Activated T-cell treated with anti-CD3 and anti-CD28 coated beads, Interleukin-2, amount 50 U/mL, for 4 hours (primary cell): ENCODE data around the gene LELP1. TPM values are rescaled to one million over a fixed set of nuclear protein-coding genes. Genes with fewer than 3 reads are reported as not detected.
A peak's percentile ranks its signal among the peaks of the same experiment; 100 is the strongest.
"Not testable (repeated sequence)": the region's sequence is repeated elsewhere in the genome, so short reads cannot be mapped to it uniquely, and the experiment has no call there.

Source experiments
- ATAC-seq, 2 donors: fragments of 200-7000 bp; cut with Tn5 transposase; one replicate each; pipeline ENCODE4 v1.10.0; 2021
- DNase-seq: peaks from one replicate; pipeline ENCODE4 v3.0.0-alpha.2; 2020
- H3K27me3 Mint-ChIP-seq: one replicate; pipeline ENCODE4 v1.8.0; 2021; ENCODE audit warnings: low read depth, mixed read lengths
- H3K36me3 Mint-ChIP-seq: one replicate; pipeline ENCODE4 v1.8.0; 2022; ENCODE audit warnings: mixed read lengths; ENCODE audit not compliant: insufficient read depth
- H3K4me1 Mint-ChIP-seq: one replicate; pipeline ENCODE4 v1.8.0; 2021; ENCODE audit warnings: low read depth, mixed read lengths
- H3K4me3 Mint-ChIP-seq: one replicate; pipeline ENCODE4 v1.8.0; 2021; ENCODE audit warnings: mild to moderate bottlenecking, moderate library complexity, mixed read lengths
- H3K9me3 Mint-ChIP-seq: one replicate; pipeline ENCODE4 v1.8.0; 2021; ENCODE audit warnings: mixed read lengths
- total RNA-seq, 3 donors: library from RNA; stranded (reverse); gene quantifications; one replicate each; pipeline ENCODE4 v1.2.1, GENCODE V29; 2021

The LELP1 gene
- total RNA-seq, 3 donors from 2014 or later, result not detected

GRCh38 chr1:153213519-153213918 lies 10.3 kb downstream of the LELP1 start:
- DNase-seq, result no peak
- ATAC-seq, result no peak

GRCh38 chr1:153217212-153217611 lies 14.0 kb downstream of the LELP1 start, which contains the start of gene PRR9:
Gene PRR9 (plus strand): TSS chr1:153217584. CDS start chr1:153218145, 561 bp downstream.
- Mint-ChIP-seq H3K27me3 (peaks cover 19% of the 10 kb centered on the region), H3K9me3 (no peaks in the 10 kb centered on the region), H3K4me1 (no peaks in the 10 kb centered on the region), H3K36me3 (no peaks in the 10 kb centered on the region), H3K4me3 (no peak within 1 kb of the TSS)
- ATAC-seq, result no peak
- DNase-seq, result no peak

More at GRCh38 chr1:153213519-153213918, 10.3 kb downstream of the LELP1 start:
- Mint-ChIP-seq H3K9me3 (no peaks in the 10 kb centered on the region), H3K4me3 (no peak overlapping the region), H3K27me3 (peaks cover 27% of the 10 kb centered on the region), H3K4me1 (no peaks in the 10 kb centered on the region), H3K36me3 (no peaks in the 10 kb centered on the region)

GRCh38 chr1:153217744-153218416 lies 14.7 kb downstream of the LELP1 start:
- Mint-ChIP-seq H3K9me3 (no peaks in the 10 kb centered on the region), H3K4me3 (no peak overlapping the region), H3K4me1 (no peaks in the 10 kb centered on the region), H3K27me3 (peaks cover 19% of the 10 kb centered on the region), H3K36me3 (no peaks in the 10 kb centered on the region)
- no peak for DNase-seq
- ATAC-seq, result no peak

- ATAC-seq (no peak), DNase-seq (no peak)
- no peaks in the 10 kb centered on the region for H3K9me3 Mint-ChIP-seq
- H3K4me3 Mint-ChIP-seq, result no peak overlapping the region
- H3K4me1 Mint-ChIP-seq, result no peaks in the 10 kb centered on the region
- no peaks in the 10 kb centered on the region for H3K36me3 Mint-ChIP-seq
- H3K27me3 Mint-ChIP-seq, result peaks cover 20% of the 10 kb centered on the region
These were observed 17.5 kb downstream of the LELP1 start for GRCh38 chr1:153220606-153221303.

- H3K4me3 Mint-ChIP-seq, H3K36me3 Mint-ChIP-seq, H3K4me1 Mint-ChIP-seq, H3K9me3 Mint-ChIP-seq: not testable (repeated sequence)
- H3K27me3 Mint-ChIP-seq, result peaks cover 17% of the 10 kb centered on the region
- DNase-seq (peak; percentile 31), ATAC-seq (peak in 1 of 2 donors; percentile 65)
These were observed 20.0 kb downstream of the LELP1 start for GRCh38 chr1:153223040-153223891.

- Mint-ChIP-seq H3K27me3 (peaks cover 29% of the 10 kb centered on the region), H3K36me3 (no peaks in the 10 kb centered on the region), H3K9me3 (no peaks in the 10 kb centered on the region), H3K4me3 (no peak overlapping the region), H3K4me1 (no peaks in the 10 kb centered on the region)
- no peak for ATAC-seq
- no peak for DNase-seq
These were observed 24.6 kb downstream of the LELP1 start for GRCh38 chr1:153227810-153228209.

GRCh38 chr1:153228491-153228890 lies 25.3 kb downstream of the LELP1 start:
- Mint-ChIP-seq H3K27me3 (peaks cover 23% of the 10 kb centered on the region), H3K4me3 (no peak overlapping the region), H3K4me1 (no peaks in the 10 kb centered on the region), H3K36me3 (no peaks in the 10 kb centered on the region), H3K9me3 (no peaks in the 10 kb centered on the region)
- ATAC-seq (no peak), DNase-seq (no peak)

GRCh38 chr1:153229076-153229829 lies 26.0 kb downstream of the LELP1 start:
- not testable (repeated sequence) for ATAC-seq, H3K9me3 Mint-ChIP-seq, H3K4me3 Mint-ChIP-seq, H3K36me3 Mint-ChIP-seq, DNase-seq, H3K4me1 Mint-ChIP-seq
- peaks cover 22% of the 10 kb centered on the region for H3K27me3 Mint-ChIP-seq

- DNase-seq (no peak), ATAC-seq (no peak)
- Mint-ChIP-seq H3K27me3 (peaks cover 24% of the 10 kb centered on the region), H3K4me3 (no peak overlapping the region), H3K36me3 (no peaks in the 10 kb centered on the region), H3K9me3 (no peaks in the 10 kb centered on the region), H3K4me1 (no peaks in the 10 kb centered on the region)
These were observed 28.1 kb downstream of the LELP1 start for GRCh38 chr1:153231363-153231762.

GRCh38 chr1:153231785-153232184 lies 28.6 kb downstream of the LELP1 start:
- H3K9me3 Mint-ChIP-seq, result no peaks in the 10 kb centered on the region
- DNase-seq, result no peak
- no peak overlapping the region for H3K4me3 Mint-ChIP-seq
- H3K36me3 Mint-ChIP-seq, result no peaks in the 10 kb centered on the region
- ATAC-seq, result no peak
- peaks cover 24% of the 10 kb centered on the region for H3K27me3 Mint-ChIP-seq
- no peaks in the 10 kb centered on the region for H3K4me1 Mint-ChIP-seq

- no peak overlapping the region for H3K4me3 Mint-ChIP-seq
- ATAC-seq (no peak), DNase-seq (no peak)
- peaks cover 29% of the 10 kb centered on the region for H3K27me3 Mint-ChIP-seq
- H3K9me3 Mint-ChIP-seq, result no peaks in the 10 kb centered on the region
- H3K4me1 Mint-ChIP-seq, result no peaks in the 10 kb centered on the region
- no peaks in the 10 kb centered on the region for H3K36me3 Mint-ChIP-seq
These were observed 29.3 kb downstream of the LELP1 start for GRCh38 chr1:153232553-153232952.

- no peak for ATAC-seq
These were observed 30.2 kb downstream of the LELP1 start for GRCh38 chr1:153233448-153233847.

GRCh38 chr1:153238527-153238926 lies 35.3 kb downstream of the LELP1 start:
- no peak overlapping the region for H3K4me3 Mint-ChIP-seq
- no peaks in the 10 kb centered on the region for H3K36me3 Mint-ChIP-seq
- H3K27me3 Mint-ChIP-seq, result peaks cover 28% of the 10 kb centered on the region
- DNase-seq (no peak), ATAC-seq (no peak)
- no peaks in the 10 kb centered on the region for H3K4me1 Mint-ChIP-seq
- H3K9me3 Mint-ChIP-seq, result no peaks in the 10 kb centered on the region

More at GRCh38 chr1:153233448-153233847, 30.2 kb downstream of the LELP1 start:
- Mint-ChIP-seq H3K4me1 (no peaks in the 10 kb centered on the region), H3K4me3 (no peak overlapping the region), H3K36me3 (no peaks in the 10 kb centered on the region), H3K27me3 (peaks cover 30% of the 10 kb centered on the region), H3K9me3 (no peaks in the 10 kb centered on the region)
- no peak for DNase-seq

GRCh38 chr1:153242160-153242559 lies 38.9 kb downstream of the LELP1 start:
- ATAC-seq (no peak), DNase-seq (no peak)
- Mint-ChIP-seq H3K4me1 (no peaks in the 10 kb centered on the region), H3K36me3 (no peaks in the 10 kb centered on the region), H3K4me3 (no peak overlapping the region), H3K27me3 (peaks cover 36% of the 10 kb centered on the region), H3K9me3 (no peaks in the 10 kb centered on the region)
